Stimulated activated naive CD8-positive, alpha-beta T cell treated with anti-CD3 and anti-CD28 coated beads, Interleukin-15, amount 100 ng/mL, for 72 hours (primary cell): ENCODE measurements around the gene CCNK.
A peak's percentile ranks its signal among the peaks of the same experiment; 100 is the strongest.

ENCODE experiments used
- ATAC-seq: fragments of 150-1000 bp; cut with Tn5 transposase; 2 replicates; pipeline ENCODE4 v1.10.0; 2021; ENCODE audit warnings: mild to moderate bottlenecking, moderate library complexity
- DNase-seq, 2 donors: peaks; one replicate each; pipeline ENCODE4 v3.0.0; 2021 to 2022
- H3K27ac Mint-ChIP-seq, 2 donors: one replicate each; pipeline ENCODE4 v1.8.0; 2022; ENCODE audit warnings: mild to moderate bottlenecking in 2 of 2, mixed read lengths in 2 of 2, moderate library complexity in 2 of 2
- H3K27me3 Mint-ChIP-seq: one replicate; pipeline ENCODE4 v1.8.0; 2022; ENCODE audit warnings: mixed read lengths
- H3K4me1 Mint-ChIP-seq: one replicate; pipeline ENCODE4 v1.8.0; 2022; ENCODE audit warnings: mild to moderate bottlenecking, mixed read lengths
- H3K4me3 Mint-ChIP-seq, 2 donors: one replicate each; pipeline ENCODE4 v1.8.0; 2022; ENCODE audit warnings: mild to moderate bottlenecking in 2 of 2, mixed read lengths in 2 of 2, moderate library complexity in 1 of 2
- H3K9me3 Mint-ChIP-seq, 2 donors: one replicate each; pipeline ENCODE4 v1.8.0; 2022; ENCODE audit warnings: mixed read lengths in 2 of 2

The CCNK gene

GRCh38 chr14:99459481-99460100, 21.6 kb upstream of the CCNK start:
- H3K4me3 Mint-ChIP-seq, result no peak overlapping the region
- DNase-seq (no peak), ATAC-seq (no peak)
- no peaks in the 10 kb centered on the region for H3K9me3 Mint-ChIP-seq
- no peaks in the 10 kb centered on the region for H3K4me1 Mint-ChIP-seq
- H3K27ac Mint-ChIP-seq, result peak overlapping the region in 1 of 2 donors; percentile 36
- no peaks in the 10 kb centered on the region for H3K27me3 Mint-ChIP-seq

GRCh38 chr14:99460793-99461192, 20.4 kb upstream of the CCNK start:
- Mint-ChIP-seq H3K4me1 (no peaks in the 10 kb centered on the region), H3K27me3 (no peaks in the 10 kb centered on the region), H3K4me3 (no peak overlapping the region), H3K27ac (peak overlapping the region in 1 of 2 donors; percentile 31), H3K9me3 (no peaks in the 10 kb centered on the region)
- ATAC-seq, result no peak
- no peak for DNase-seq

- no peaks in the 10 kb centered on the region for H3K4me1 Mint-ChIP-seq
- no peak overlapping the region for H3K4me3 Mint-ChIP-seq
- no peak for ATAC-seq
- H3K27me3 Mint-ChIP-seq, result no peaks in the 10 kb centered on the region
- no peak for DNase-seq
- H3K9me3 Mint-ChIP-seq, result no peaks in the 10 kb centered on the region
- peak overlapping the region in 1 of 2 donors; percentile 66 for H3K27ac Mint-ChIP-seq
Measured at GRCh38 chr14:99461411-99462085, 19.7 kb upstream of the CCNK start.

GRCh38 chr14:99462210-99462609, 19.0 kb upstream of the CCNK start:
- no peak for ATAC-seq
- H3K4me3 Mint-ChIP-seq, result no peak overlapping the region

GRCh38 chr14:99463974-99464373, 17.2 kb upstream of the CCNK start:
- Mint-ChIP-seq H3K27me3 (no peaks in the 10 kb centered on the region), H3K27ac (peak overlapping the region in 1 of 2 donors; percentile 50), H3K4me3 (no peak overlapping the region), H3K9me3 (no peaks in the 10 kb centered on the region), H3K4me1 (peaks cover 16% of the 10 kb centered on the region)
- no peak for ATAC-seq
- DNase-seq, result no peak

More at GRCh38 chr14:99462210-99462609, 19.0 kb upstream of the CCNK start:
- no peaks in the 10 kb centered on the region for H3K9me3 Mint-ChIP-seq
- no peak overlapping the region for H3K27ac Mint-ChIP-seq
- no peaks in the 10 kb centered on the region for H3K4me1 Mint-ChIP-seq
- DNase-seq, result no peak
- no peaks in the 10 kb centered on the region for H3K27me3 Mint-ChIP-seq

- Mint-ChIP-seq H3K4me1 (peaks cover 28% of the 10 kb centered on the region), H3K27me3 (no peaks in the 10 kb centered on the region), H3K27ac (peak overlapping the region in 1 of 2 donors; percentile 7), H3K4me3 (no peak overlapping the region), H3K9me3 (no peaks in the 10 kb centered on the region)
- ATAC-seq, result no peak
- no peak for DNase-seq
Measured at GRCh38 chr14:99465288-99465687, 15.9 kb upstream of the CCNK start.

- H3K4me3 Mint-ChIP-seq, result no peak overlapping the region
- DNase-seq, result no peak
- no peak for ATAC-seq
- no peak overlapping the region for H3K27ac Mint-ChIP-seq
- no peaks in the 10 kb centered on the region for H3K9me3 Mint-ChIP-seq
- peaks cover 35% of the 10 kb centered on the region for H3K4me1 Mint-ChIP-seq
- H3K27me3 Mint-ChIP-seq, result no peaks in the 10 kb centered on the region
Measured at GRCh38 chr14:99466758-99467157, 14.5 kb upstream of the CCNK start.

GRCh38 chr14:99467336-99468078, 13.7 kb upstream of the CCNK start:
- no peak for DNase-seq
- Mint-ChIP-seq H3K4me3 (no peak overlapping the region), H3K27ac (no peak overlapping the region)

GRCh38 chr14:99468081-99468480, 13.1 kb upstream of the CCNK start:
- Mint-ChIP-seq H3K27me3 (no peaks in the 10 kb centered on the region), H3K9me3 (no peaks in the 10 kb centered on the region), H3K4me1 (peaks cover 35% of the 10 kb centered on the region), H3K4me3 (no peak overlapping the region), H3K27ac (no peak overlapping the region)
- ATAC-seq (no peak), DNase-seq (no peak)

More at GRCh38 chr14:99467336-99468078, 13.7 kb upstream of the CCNK start:
- Mint-ChIP-seq H3K4me1 (peaks cover 35% of the 10 kb centered on the region), H3K27me3 (no peaks in the 10 kb centered on the region), H3K9me3 (no peaks in the 10 kb centered on the region)
- ATAC-seq, result no peak

- no peaks in the 10 kb centered on the region for H3K9me3 Mint-ChIP-seq
- no peak for ATAC-seq
- no peaks in the 10 kb centered on the region for H3K27me3 Mint-ChIP-seq
- peaks cover 35% of the 10 kb centered on the region for H3K4me1 Mint-ChIP-seq
- DNase-seq, result no peak
- H3K27ac Mint-ChIP-seq, result peak overlapping the region in 1 of 2 donors; percentile 6
- H3K4me3 Mint-ChIP-seq, result no peak overlapping the region
Measured at GRCh38 chr14:99468836-99469592, 12.2 kb upstream of the CCNK start.

- ATAC-seq (no peak), DNase-seq (no peak)
- Mint-ChIP-seq H3K4me1 (peaks cover 39% of the 10 kb centered on the region), H3K4me3 (no peak overlapping the region), H3K27me3 (no peaks in the 10 kb centered on the region), H3K9me3 (no peaks in the 10 kb centered on the region), H3K27ac (no peak overlapping the region)
Measured at GRCh38 chr14:99471731-99472130, 9.5 kb upstream of the CCNK start.

GRCh38 chr14:99472937-99473336, 8.3 kb upstream of the CCNK start:
- ATAC-seq (no peak), DNase-seq (no peak)
- peaks cover 36% of the 10 kb centered on the region for H3K4me1 Mint-ChIP-seq
- no peaks in the 10 kb centered on the region for H3K27me3 Mint-ChIP-seq
- no peaks in the 10 kb centered on the region for H3K9me3 Mint-ChIP-seq
- no peak overlapping the region for H3K27ac Mint-ChIP-seq
- no peak overlapping the region for H3K4me3 Mint-ChIP-seq

GRCh38 chr14:99473458-99473857, 7.8 kb upstream of the CCNK start:
- Mint-ChIP-seq H3K4me1 (peaks cover 36% of the 10 kb centered on the region), H3K27ac (no peak overlapping the region), H3K4me3 (no peak overlapping the region), H3K9me3 (no peaks in the 10 kb centered on the region), H3K27me3 (no peaks in the 10 kb centered on the region)
- DNase-seq, result no peak
- no peak for ATAC-seq

GRCh38 chr14:99475179-99475578, 6.0 kb upstream of the CCNK start:
- Mint-ChIP-seq H3K4me3 (no peak overlapping the region), H3K27me3 (no peaks in the 10 kb centered on the region), H3K27ac (no peak overlapping the region), H3K4me1 (peaks cover 31% of the 10 kb centered on the region), H3K9me3 (no peaks in the 10 kb centered on the region)
- ATAC-seq (no peak), DNase-seq (no peak)

GRCh38 chr14:99475660-99476059, 5.5 kb upstream of the CCNK start:
- DNase-seq, result no peak
- Mint-ChIP-seq H3K4me3 (no peak overlapping the region), H3K9me3 (no peaks in the 10 kb centered on the region), H3K27me3 (no peaks in the 10 kb centered on the region), H3K4me1 (peaks cover 26% of the 10 kb centered on the region), H3K27ac (no peak overlapping the region)
- ATAC-seq, result no peak
